Measurements from ENCODE around the gene ZNF80.
A peak's percentile ranks its signal among the peaks of the same experiment; 100 is the strongest.
"Not testable (repeated sequence)": the region's sequence is repeated elsewhere in the genome, so short reads cannot be mapped to it uniquely, and the experiment has no call there.

Gene ZNF80

DNA sequence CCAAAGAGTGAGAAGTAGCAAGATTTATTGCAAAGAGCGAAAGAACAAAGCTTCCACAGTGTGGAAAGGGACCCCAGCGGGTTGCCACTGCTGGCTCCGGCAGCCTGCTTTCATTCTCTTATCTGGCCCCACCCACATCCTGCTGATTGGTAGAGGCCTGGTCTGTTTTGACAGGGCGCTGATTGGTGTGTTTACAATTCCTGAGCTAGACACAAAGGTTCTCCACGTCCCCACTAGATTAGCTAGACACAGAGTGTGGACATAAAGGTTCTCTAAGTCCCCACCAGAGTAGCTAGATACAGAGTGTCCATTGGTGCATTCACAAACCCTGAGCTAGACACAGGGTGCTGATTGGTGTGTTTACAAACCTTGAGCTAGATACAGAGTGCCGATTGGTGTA, at the start of gene ZNF80:
ZNF80 (minus strand) TSS at position 101 of the 400 bp plus-strand sequence. CDS start 504 bp downstream, outside the sequence.
- H3K4me3 Mint-ChIP-seq, result peak within 1 kb of the TSS; percentile 58
- not testable (repeated sequence) for DNase-seq (ENCODE audit: low spot score in 2 of 2); H3K9me3 Mint-ChIP-seq; H3K36me3 Mint-ChIP-seq; ATAC-seq
- peak within 1 kb of the TSS; percentile 80 for H3K27ac Mint-ChIP-seq
- peaks cover 35% of the 10 kb centered on the region for H3K4me1 Mint-ChIP-seq

DNA sequence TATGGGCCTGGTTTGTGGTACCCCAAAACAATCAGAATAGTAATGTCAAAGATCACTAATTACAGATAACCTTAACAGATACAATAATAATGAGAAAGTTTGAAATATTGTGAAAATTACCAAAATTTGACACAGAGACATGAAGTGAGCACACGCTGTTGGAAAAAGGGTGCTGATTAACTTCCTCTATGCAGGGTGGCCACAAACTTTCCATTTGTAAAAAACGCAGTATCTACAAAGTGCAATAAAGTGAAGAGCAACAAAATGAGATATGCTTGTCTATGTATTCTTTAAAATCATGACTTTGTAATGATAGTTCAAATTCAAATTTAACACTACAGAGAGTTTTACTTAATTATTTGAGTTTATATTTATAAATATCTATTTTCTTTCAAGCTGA, 48.9 kb upstream of the ZNF80 start:
- ATAC-seq, result no peak
- Mint-ChIP-seq H3K27ac (peak overlapping the region; percentile 88), H3K36me3 (peaks cover 10% of the 10 kb centered on the region), H3K4me3 (peak overlapping the region; percentile 60), H3K4me1 (peaks cover 39% of the 10 kb centered on the region), H3K9me3 (no peaks in the 10 kb centered on the region)
- no peak for DNase-seq (ENCODE audit: low spot score in 2 of 2)

DNA sequence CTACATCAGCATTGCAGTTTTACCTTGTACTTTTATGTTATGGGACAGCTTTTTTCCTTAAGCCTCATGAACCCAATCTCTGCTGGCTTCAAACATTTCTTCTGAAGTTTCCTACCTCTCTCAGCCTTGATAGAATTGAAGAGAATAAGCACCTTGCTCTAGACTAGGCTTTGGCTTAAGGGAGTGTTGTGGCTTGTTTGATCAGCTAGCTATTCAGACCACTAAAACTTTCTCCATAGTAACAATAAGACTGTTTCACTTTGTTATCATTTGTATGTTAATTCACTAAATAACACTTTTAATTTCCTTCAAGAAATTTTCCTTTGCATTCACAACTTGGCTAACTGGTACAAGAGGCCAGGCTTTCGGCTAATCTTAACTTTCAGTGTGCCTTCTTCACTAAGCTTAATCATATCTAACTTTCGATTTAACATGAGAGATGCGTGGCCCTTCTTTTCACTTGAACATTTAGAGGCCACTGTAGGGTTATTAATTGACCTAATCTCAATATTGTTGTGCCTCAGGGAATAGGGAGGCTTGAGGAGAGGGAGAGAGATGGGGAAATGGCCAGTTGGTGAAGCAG, 48.4 kb upstream of the ZNF80 start:
- Mint-ChIP-seq H3K36me3 (peaks cover 5% of the 10 kb centered on the region), H3K27ac (peak overlapping the region; percentile 88), H3K9me3 (no peaks in the 10 kb centered on the region), H3K4me3 (peak overlapping the region; percentile 60), H3K4me1 (peaks cover 34% of the 10 kb centered on the region)
- DNase-seq (ENCODE audit: low spot score in 2 of 2) (no peak), ATAC-seq (peak; percentile 80)

DNA sequence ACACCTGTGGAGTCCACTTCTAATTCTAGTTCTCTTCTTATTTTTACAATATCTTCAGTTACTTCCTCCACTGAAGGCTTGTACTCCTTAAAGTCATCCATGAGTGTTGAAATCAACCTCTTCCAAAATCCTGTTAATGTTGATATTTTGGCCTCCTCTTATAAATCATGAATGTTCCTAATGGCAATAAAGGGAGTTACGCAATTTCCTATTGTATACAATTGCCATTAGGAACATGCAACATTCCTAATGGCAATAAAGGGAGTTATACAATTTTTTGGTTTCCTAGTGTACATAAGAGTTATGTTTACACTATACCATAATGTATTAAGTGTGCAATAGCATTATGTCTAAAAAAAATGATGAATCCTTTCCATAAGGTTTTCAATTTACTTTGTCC, 47.3 kb upstream of the ZNF80 start:
- no peak overlapping the region for H3K4me3 Mint-ChIP-seq
- peaks cover 23% of the 10 kb centered on the region for H3K4me1 Mint-ChIP-seq
- no peaks in the 10 kb centered on the region for H3K36me3 Mint-ChIP-seq
- H3K27ac Mint-ChIP-seq, result no peak overlapping the region
- DNase-seq (ENCODE audit: low spot score in 2 of 2) (no peak), ATAC-seq (no peak)
- no peaks in the 10 kb centered on the region for H3K9me3 Mint-ChIP-seq

DNA sequence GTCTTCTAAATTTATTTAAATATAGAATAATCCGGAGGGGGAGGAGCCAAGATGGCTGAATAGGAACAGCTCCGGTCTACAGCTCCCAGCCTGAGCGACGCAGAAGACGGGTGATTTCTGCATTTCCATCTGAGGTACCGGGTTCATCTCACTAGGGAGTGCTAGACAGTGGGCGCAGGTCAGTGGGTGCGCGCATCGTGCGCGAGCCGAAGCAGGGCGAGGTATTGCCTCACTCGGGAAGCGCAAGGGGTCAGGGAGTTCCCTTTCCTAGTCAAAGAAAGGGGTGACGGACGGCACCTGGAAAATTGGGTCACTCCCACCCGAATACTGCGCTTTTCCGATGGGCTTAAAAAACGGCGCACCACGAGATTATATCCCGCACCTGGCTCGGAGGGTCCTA, 39.5 kb upstream of the ZNF80 start:
- not testable (repeated sequence) for H3K4me1 Mint-ChIP-seq; H3K27ac Mint-ChIP-seq; H3K36me3 Mint-ChIP-seq; H3K4me3 Mint-ChIP-seq; DNase-seq (ENCODE audit: low spot score in 2 of 2); H3K9me3 Mint-ChIP-seq; ATAC-seq

DNA sequence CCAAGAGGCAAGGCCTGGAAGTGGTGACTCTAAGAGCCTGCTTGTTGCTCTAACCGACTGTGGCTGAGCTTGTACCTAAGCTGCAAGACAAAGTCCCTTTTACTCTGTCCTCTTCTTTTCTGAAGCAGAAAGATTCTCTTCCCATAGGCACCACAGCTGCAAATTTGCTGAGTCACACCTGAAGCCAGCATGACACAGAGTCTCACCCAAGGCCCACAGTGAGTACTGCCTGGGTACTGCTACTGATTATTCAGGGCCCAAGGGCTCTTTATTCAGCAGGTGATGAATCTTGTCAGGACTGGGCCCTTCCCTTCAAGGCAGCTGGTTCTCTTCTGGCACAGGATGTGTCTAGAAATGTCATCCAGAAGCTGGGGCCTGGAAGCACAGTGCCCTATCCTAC, 37.6 kb upstream of the ZNF80 start:
- Mint-ChIP-seq H3K27ac (peak overlapping the region; percentile 68), H3K36me3 (no peaks in the 10 kb centered on the region), H3K9me3 (peaks cover 6% of the 10 kb centered on the region), H3K4me1 (peaks cover 7% of the 10 kb centered on the region), H3K4me3 (no peak overlapping the region)
- no peak for DNase-seq (ENCODE audit: low spot score in 2 of 2)
- peak; percentile 65 for ATAC-seq

DNA sequence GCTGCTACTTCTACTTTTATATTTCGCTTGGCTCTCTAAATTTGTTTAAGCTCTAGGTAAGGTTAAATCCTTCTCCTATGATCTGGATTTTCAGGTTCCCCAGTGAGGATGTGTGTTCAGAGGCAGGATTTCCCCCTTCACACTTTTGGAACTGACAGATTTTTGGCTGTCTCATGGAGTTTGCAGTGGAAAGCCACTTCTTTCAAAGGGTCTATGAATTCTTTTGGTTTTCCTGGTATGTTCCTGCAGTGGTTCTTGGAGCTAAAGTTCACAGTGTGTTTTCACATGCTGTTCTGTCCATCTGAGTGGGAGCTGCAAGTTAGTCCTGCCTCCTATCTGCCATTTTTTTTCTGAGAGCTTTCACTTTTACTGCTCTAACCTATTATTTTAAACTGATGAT, 34.9 kb upstream of the ZNF80 start:
- H3K4me3 Mint-ChIP-seq, result no peak overlapping the region
- peaks cover 14% of the 10 kb centered on the region for H3K9me3 Mint-ChIP-seq
- DNase-seq (ENCODE audit: low spot score in 2 of 2), result no peak
- H3K36me3 Mint-ChIP-seq, result no peaks in the 10 kb centered on the region
- H3K27ac Mint-ChIP-seq, result no peak overlapping the region
- peaks cover 7% of the 10 kb centered on the region for H3K4me1 Mint-ChIP-seq
- ATAC-seq, result no peak

DNA sequence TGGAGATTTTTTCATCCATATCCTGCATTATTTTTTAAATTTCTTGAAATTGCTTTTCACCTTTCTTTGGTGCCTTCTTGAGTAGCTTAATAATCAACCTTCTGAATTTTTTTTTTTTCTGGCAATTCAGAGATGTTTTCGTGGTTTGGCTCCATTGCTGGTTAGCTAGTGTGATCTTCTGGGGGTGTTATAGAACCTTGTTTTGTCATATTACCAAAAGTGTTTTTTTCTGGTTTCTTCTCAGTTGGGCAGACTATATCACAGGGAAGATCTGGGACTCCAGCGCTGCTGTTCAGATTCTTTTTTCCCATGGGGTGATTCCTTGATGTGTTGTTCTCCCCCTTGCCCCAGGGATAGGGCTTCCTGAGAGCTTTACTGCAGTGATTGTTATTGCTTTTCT, 32.6 kb upstream of the ZNF80 start:
- ATAC-seq (no peak), DNase-seq (ENCODE audit: low spot score in 2 of 2) (no peak)
- Mint-ChIP-seq H3K27ac (no peak overlapping the region), H3K4me3 (no peak overlapping the region), H3K9me3 (peaks cover 14% of the 10 kb centered on the region), H3K4me1 (peaks cover 7% of the 10 kb centered on the region), H3K36me3 (no peaks in the 10 kb centered on the region)

DNA sequence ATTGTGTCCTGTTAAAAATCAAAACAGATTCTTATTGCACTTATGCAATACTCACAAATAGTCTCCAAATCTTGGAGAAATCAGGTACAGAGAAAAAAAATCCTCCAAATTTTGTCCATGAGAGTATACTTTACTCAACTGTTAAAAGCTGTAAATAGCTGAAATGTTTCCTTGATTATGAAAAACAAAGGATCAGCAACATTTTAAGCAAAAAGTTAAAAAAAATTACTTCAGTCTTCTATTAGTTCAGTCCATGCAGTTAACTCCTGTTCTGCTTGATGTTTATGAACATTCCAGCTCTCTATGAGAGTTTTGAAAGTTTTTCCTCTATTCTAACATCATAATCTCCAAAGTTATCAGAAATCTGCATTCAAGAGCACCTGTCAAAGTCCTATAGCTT, 22.8 kb upstream of the ZNF80 start:
- Mint-ChIP-seq H3K4me3 (no peak overlapping the region), H3K36me3 (no peaks in the 10 kb centered on the region), H3K9me3 (no peaks in the 10 kb centered on the region)

DNA sequence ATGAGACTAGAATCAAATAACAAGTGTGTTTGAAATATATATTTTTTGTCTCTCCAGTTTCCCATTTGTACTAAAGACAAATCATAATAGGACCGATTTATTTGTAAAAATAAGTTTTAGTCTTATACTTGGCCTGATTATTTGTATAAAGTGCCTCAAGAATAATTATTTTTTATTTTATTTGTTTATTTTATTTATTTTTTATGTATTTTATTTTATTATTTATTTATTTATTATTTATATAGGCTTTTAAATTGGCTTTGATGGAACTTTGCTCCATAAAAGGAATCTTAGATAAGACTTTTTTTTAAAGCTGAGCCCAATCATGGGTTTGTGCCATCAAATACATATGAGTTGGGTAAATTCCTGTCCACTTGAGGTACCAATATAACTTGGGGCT, 22.2 kb upstream of the ZNF80 start:
- H3K36me3 Mint-ChIP-seq, result no peaks in the 10 kb centered on the region
- H3K9me3 Mint-ChIP-seq, result no peaks in the 10 kb centered on the region
- no peak for ATAC-seq
- H3K4me3 Mint-ChIP-seq, result no peak overlapping the region
- H3K27ac Mint-ChIP-seq, result no peak overlapping the region
- no peak for DNase-seq (ENCODE audit: low spot score in 2 of 2)
- no peaks in the 10 kb centered on the region for H3K4me1 Mint-ChIP-seq

More for the DNA sequence above, 22.8 kb upstream of the ZNF80 start:
- DNase-seq (ENCODE audit: low spot score in 2 of 2) (no peak), ATAC-seq (no peak)
- no peaks in the 10 kb centered on the region for H3K4me1 Mint-ChIP-seq
- H3K27ac Mint-ChIP-seq, result no peak overlapping the region

DNA sequence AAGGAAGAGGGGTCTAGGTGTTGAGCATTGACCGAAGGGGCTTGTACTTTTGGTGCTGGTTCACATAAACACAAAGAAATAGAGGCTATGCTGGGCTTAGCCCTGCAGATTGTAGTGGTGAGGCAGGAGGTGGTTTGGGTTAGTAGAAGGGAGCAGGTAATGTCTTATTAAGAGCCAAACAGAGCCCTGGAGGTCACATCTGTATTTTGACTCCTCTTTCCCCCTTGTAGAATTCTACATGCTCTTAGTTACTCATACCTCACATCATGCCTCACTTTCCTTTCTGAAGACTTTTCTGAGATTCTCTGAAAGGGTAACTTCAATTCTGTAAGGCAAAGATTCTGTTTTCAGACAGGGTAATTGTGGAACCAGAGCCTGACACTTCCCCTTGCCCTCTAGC, 16.1 kb upstream of the ZNF80 start:
- no peak overlapping the region for H3K27ac Mint-ChIP-seq
- no peaks in the 10 kb centered on the region for H3K36me3 Mint-ChIP-seq

DNA sequence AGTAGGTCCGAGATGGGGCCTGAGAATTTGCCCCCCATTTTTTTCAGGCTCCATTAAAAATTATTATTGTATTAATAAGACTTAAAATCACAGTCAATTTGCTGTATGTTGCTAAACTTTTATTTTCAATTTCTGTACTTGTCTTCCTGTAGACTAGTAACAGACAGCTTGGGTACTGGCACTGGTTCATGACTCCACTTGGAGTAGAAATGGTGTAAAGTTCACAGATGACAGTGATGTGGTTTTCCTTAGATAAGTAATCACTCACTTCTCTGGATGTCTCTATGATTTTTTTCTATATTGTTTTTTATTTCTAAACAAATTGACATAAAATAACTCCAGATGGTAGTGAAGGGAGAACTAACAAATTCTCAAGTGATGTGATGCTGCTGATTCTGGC, 15.6 kb upstream of the ZNF80 start:
- Mint-ChIP-seq H3K27ac (peak overlapping the region; percentile 13), H3K9me3 (peaks cover 4% of the 10 kb centered on the region), H3K36me3 (no peaks in the 10 kb centered on the region), H3K4me1 (peaks cover 13% of the 10 kb centered on the region), H3K4me3 (no peak overlapping the region)
- ATAC-seq (peak; percentile 72), DNase-seq (ENCODE audit: low spot score in 2 of 2) (no peak)

More for the DNA sequence above, 16.1 kb upstream of the ZNF80 start:
- Mint-ChIP-seq H3K9me3 (peaks cover 4% of the 10 kb centered on the region), H3K4me1 (peaks cover 13% of the 10 kb centered on the region), H3K4me3 (no peak overlapping the region)
- peak; percentile 61 for ATAC-seq
- DNase-seq (ENCODE audit: low spot score in 2 of 2), result no peak

DNA sequence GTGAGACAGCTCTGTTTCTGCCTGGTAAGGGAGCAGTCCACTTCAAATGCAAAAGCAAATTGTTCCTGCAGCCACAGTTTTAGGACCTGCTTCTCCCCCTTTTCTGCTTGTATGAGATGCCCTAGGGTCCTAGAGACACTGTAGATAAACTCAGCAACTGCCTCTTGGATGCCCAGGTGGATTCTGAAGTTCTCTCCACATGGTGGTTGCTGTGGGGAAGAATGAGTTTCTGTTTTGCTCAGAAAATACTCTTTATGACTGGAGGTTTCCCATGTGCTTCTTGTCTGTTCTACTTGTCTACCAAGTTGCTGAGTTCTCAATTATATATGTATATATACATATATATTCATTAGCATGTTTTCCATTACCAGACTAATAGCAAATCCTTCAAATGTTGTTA, 5.6 kb upstream of the ZNF80 start:
- Mint-ChIP-seq H3K4me3 (no peak overlapping the region), H3K9me3 (peaks cover 7% of the 10 kb centered on the region), H3K27ac (no peak overlapping the region), H3K36me3 (no peaks in the 10 kb centered on the region), H3K4me1 (peaks cover 37% of the 10 kb centered on the region)
- DNase-seq (ENCODE audit: low spot score in 2 of 2) (peak in 1 of 2 donors; percentile 68), ATAC-seq (peak; percentile 98)

DNA sequence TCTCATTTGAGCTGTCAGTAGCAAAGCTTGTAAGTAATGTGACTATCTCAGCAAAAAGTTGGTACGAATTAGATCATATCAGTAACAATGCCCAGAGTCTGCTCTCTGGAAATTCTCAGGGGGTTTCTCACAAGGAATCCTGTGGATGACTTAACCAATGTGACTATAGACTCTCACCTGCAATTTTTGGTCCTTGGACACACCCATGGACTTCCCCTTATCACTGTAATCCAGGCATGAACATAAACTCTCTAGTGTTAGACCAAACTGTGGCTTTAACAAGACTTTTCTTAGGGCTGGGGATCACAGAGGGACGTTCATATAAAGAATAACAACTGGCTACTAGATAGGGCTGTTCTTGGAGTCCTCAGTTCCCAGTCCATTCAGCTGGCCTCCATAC, 3.9 kb upstream of the ZNF80 start:
- H3K9me3 Mint-ChIP-seq, result peaks cover 7% of the 10 kb centered on the region
- no peak overlapping the region for H3K4me3 Mint-ChIP-seq
- H3K36me3 Mint-ChIP-seq, result no peaks in the 10 kb centered on the region
- peaks cover 25% of the 10 kb centered on the region for H3K4me1 Mint-ChIP-seq
- DNase-seq (ENCODE audit: low spot score in 2 of 2) (no peak), ATAC-seq (no peak)
- no peak overlapping the region for H3K27ac Mint-ChIP-seq

DNA sequence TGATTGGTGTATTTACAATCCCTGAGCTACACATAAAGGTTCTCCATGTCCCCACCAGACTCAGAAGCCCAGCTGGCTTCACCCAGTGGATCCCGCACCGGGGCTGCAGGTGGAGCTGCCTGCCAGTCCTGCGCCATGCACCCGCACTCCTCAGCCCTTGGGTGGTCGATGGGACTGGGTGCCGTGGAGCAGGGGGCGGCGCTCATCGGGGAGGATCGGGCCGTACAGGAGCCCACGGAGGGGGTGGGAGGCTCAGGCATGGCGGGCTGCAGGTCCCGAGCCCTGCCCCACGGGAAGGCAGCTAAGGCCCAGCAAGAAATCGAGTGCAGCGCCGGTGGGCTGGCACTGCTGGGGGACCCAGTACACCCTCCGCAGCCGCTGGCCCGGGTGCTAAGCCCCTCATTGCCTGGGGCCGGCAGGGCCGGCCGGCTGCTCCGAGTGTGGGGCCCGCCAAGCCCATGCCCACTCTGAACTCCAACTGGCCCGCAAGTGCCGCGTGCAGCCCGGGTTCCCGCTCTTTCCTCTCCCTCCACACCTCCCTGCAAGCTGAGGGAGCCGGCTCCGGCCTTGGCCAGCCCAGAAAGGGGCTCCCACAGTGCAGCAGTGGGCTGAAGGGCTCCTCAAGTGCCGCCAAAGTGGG, 888 bp upstream of the ZNF80 start:
- not testable (repeated sequence) for ATAC-seq; H3K36me3 Mint-ChIP-seq; DNase-seq (ENCODE audit: low spot score in 2 of 2); H3K27ac Mint-ChIP-seq; H3K9me3 Mint-ChIP-seq; H3K4me3 Mint-ChIP-seq
- H3K4me1 Mint-ChIP-seq, result peaks cover 35% of the 10 kb centered on the region

DNA sequence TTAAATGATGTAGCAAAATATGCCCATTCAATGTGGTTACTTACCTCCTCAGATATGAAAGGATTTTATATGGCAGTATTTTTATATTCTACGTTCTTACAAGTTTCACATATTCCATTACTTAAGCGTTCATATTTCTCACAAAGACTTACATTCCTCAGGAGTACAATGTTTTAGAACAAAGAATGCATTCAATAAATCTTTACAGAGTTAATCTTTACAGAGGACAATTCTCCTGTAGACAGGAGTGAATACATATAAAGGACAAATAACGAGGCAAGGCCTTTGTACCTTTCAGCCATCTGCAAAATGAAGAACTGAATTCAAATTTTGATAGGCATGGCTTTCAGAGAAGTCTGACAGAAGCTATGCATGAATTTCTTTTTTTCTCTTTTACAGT, 1.9 kb downstream of the ZNF80 start:
- DNase-seq (ENCODE audit: low spot score in 2 of 2) (no peak), ATAC-seq (no peak)
- H3K9me3 Mint-ChIP-seq, result no peaks in the 10 kb centered on the region
- peak overlapping the region; percentile 26 for H3K27ac Mint-ChIP-seq
- H3K36me3 Mint-ChIP-seq, result no peaks in the 10 kb centered on the region
- H3K4me3 Mint-ChIP-seq, result peak overlapping the region; percentile 58
- H3K4me1 Mint-ChIP-seq, result peaks cover 44% of the 10 kb centered on the region
